SKM-1 treated with dmso at 0.1 percent for 144 hours (cell line): ENCODE data around the gene MYL11.

Source experiments
- DNase-seq: peaks from one replicate; lab custom pipeline; 2025; ENCODE audit not compliant: unreplicated experiment; lab: John Stamatoyannopoulos, UW

MYL11 gene

DNA sequence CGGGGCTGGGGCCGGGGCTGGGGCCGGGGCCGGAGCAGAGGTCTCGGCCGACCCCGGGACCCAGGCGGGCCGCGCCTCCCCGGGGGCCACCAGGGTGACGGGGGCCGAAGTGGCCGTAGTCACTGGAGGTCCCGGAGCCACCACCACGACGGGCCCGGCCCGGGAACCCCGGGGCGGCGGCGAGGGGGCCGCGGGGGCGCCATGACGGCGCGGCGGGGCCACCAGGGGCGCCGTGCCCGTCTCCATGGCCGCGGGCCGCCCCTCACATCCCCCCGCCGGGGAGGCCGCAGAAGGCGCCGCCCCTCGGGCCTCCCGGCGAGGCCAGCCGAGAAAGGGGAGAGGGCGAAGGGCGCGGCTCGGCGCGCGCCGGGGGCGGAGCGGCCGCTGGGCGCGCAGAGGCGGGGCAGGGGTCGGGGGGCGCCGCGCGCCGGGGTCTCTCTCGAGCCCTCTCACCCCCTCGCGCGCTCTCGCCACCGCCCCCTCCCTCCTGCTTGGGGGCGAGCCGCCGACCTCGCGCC lies 4.6 kb upstream of the MYL11 start:
- no peak for DNase-seq

DNA sequence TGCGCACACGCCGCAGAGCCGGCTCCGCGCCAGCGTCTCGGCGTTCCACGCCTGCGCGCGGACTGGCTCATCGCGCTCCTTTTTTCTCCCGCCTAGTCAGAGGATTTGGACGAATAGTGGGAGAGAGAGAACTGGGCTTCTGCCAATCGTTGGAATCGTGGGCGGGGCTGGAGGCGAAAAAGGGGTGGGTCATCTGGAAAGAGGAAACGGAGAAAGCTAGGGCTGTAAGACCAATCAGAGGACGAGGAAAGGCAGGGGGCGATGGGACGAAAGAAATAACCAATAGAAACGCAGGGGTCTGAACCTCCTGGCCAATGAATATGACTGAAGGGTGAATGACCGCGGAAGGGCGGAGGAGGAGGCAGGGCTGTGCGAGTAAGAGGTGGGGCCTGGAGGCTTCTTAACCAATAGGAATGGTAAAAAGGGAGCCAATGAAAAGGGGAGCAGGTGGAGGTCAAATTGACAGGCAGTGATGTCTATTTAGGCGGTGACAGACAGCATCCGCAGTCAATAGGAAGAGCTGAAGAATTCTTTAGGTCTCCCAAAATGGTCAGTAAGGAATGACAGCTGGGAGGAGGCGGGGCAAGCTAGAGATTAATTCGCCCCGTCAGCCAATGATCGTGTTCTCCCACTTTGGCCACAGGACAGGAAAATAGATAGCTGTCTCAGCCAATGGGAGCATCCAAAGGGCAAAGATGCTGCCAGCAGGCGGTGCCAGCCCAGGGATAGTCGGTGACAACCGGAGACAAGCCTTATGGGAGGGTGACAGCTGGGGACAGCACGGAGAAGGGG lies 4.0 kb upstream of the MYL11 start, which contains the start of gene TBC1D10B:
TBC1D10B (minus strand) TSS at position 39 of the 792 bp plus-strand sequence. CDS start 311 bp downstream, outside the sequence.
- DNase-seq = peak; percentile 100

DNA sequence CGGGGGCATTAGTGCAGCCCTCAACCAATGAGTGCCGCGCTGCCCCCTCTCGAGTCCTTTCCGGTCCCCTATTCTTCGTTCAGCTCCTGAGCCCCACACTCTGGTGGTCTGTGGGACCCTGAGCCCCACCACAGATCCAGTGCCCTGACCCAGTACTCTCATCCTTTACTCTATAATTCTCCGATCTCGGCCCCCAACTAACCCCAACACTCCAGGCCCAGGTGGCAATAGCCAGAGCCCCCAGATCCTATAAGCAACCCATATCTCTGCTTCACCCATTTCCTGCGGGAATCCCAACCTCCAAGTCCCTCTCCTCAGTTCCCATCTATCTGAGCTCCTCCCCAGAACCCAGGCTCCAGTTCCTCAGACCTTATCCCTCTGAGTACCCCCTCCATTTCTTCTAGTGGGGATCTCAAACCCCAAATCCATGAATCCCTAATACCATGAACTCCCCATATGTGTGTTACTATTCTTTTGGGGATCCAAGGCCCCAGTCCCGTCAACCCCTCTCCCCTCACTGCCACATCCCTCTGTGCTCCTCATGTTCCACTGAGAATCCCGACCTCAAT lies 3.3 kb upstream of the MYL11 start:
- DNase-seq = no peak

DNA sequence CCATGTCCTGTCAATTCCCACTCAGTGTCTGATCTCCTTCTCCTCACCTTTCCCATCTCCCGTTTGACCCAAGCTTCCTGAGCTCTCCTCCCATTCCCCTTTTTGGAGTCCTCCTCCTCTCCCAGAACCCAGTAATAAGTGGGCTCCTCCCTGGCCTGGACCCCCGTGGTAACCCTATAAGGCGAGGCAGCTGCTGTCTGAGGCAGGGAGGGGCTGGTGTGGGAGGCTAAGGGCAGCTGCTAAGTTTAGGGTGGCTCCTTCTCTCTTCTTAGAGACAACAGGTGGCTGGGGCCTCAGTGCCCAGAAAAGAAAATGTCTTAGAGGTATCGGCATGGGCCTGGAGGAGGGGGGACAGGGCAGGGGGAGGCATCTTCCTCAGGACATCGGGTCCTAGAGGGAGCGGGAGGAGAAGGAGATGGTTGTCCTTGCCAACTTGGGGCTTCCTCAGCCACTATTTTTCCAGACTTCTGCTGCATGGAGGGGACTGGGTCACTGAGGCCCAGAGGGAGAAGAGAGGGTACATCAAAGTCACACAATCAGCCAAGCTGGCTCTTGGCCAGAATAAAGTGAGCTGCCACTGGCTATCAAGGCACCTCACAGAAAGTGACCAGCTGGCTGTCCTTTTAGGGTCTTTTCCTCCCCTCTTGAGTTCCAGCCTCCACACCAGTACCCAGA lies 2.4 kb upstream of the MYL11 start:
- DNase-seq = no peak

DNA sequence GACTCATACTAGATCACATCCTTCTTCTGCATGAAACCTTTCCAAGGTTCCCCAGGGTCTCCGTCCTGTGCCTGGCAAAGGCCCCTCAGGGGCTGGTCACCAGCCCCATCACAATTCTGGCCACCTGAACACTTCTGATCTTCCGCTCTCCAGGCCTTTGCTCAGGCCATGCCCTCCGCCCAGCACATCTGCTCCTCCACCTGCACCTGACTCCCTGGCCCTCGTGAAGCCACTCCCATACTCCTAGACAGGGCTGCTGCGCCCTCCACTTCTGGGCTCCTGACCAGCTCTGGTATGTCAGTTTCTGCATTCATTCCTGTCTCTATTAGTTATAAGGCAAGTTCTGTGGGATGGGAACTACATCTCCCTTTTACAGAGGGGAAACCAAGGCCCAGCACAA lies 1.9 kb upstream of the MYL11 start:
- no peak for DNase-seq

DNA sequence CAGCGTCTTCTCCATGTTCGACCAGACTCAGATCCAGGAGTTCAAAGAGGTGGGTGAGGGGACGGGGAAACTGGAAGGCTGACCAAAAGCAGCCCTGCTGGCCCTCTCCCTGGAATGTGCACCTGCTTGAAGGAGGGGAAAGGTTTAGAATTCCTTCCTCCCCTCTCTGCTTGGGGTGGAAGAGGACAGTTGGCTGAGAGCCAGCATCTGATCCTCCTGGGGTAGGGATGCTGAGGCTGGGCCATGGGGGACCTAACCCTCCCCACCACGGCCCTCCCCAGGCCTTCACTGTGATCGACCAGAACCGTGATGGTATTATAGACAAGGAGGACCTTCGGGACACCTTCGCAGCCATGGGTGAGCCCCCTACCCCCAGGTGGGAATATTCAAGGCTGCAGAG lies 1.3 kb downstream of the MYL11 start:
- DNase-seq = no peak

DNA sequence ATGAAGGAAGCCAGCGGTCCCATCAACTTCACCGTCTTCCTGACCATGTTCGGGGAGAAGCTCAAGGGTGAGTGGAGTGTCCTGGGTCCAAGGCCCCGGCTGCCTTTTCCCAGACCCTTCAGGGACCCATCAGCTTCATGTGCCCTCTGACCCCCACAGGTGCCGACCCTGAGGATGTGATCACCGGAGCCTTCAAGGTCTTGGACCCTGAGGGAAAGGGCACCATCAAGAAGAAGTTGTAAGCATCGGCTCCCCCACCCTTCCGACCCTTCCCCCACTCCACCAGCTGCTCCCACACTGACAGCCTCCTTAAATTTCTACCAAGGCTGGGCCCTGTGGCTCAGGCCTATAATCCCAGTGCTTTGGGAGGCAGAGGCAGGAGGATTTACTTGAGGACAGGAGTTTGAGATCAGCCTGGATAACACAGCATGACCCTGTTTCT lies 1.9 kb downstream of the MYL11 start:
- no peak for DNase-seq

DNA sequence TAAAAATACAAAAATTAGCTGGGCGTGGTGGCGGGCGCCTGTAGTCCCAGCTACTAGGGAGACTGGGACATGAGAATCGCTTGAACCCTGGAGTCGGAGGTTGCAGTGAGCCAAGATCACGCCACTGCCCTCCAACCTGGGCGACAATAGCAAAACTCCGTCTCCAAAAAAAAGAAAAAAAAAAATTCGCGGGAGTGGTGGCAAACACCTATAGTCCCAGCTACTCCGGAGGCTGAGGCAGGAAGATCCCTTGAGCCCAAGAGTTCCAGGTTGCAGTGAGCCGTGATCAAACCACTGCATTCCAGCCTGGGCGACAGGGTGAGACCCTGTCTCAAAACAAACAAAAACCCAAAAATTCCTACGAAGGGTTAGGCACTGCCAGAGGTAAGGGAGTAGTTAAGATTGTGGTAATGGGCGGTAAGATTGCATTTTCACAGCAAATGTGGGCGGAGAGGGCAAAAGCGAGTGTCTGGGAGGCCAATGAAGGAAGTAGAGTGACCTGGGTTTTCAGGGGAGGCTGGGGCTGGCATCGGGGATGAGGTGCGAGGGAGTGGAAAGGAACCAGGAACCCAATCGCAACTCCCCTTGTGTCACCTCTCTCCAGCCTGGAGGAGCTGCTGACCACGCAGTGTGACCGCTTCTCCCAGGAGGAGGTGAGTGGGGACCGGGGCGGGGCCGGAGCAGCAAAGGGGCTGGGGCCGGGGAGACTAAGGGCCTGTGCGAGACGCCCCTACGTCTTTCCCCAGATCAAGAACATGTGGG lies 2.6 kb downstream of the MYL11 start:
- DNase-seq = peak; percentile 69

DNA sequence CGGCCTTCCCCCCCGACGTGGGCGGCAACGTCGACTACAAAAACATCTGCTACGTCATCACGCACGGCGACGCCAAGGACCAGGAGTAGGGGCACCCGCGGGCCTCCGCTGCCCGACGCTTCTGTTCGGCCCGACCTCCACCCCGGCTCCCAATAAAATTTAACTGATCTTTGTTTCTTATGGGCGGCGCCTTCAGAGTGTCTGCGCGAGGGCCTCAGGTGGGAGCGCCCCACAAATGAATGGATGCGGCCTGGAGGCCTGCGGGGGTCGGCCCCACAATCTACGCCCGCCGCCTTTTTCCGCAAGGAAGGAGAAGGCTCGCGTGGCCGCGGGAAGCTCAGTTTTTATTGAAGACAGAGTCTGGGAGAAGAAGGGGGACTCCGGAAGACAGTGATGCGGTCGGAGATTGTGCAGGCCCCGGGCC lies 3.2 kb downstream of the MYL11 start:
- peak; percentile 69 for DNase-seq

DNA sequence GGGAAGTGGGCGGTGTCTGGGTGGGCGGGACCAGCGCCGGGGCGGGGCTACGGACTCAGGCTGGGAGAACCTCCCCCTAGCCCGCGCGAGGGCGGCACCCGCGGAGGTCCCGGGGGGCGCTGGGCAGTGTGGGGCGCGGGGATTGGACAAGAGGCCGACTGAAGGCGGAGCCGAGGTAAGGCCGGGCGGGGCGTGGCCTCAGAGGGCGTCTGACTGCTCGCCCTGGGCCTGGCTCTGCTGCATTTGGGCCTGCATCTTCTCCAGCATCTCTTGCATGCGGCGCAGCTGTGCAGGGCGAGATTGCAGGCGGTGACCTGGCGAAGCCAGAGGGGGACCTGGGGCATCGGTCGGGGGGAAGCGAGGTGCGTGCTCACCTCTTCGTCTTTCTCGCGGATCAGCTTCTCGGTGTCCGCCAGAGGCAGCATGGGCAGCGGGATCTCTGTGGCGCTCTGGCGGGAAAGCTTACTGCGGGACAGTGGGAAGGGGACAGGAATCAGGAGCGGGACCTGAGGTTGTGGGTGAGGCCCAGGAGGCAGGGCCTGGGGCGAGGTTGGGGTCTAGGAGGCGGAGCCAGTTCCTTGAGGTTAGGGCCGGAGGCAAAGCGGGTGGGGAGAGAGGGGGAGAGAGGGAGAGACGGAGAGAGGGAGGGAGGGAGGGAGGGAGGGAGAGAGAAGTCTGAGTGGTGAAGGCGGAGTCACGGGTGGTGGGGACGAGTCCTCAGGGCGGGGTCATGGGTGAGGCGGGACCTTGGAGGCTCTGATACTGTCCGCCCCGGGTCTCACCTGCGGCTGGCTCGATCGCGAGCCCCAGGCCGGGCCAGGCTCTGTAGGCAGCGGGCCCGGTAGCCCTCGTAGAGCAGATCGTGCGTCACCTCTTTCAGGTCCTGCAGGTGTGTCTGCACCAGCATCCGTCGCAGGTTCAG lies 3.9 kb downstream of the MYL11 start:
- DNase-seq = peak; percentile 97

DNA sequence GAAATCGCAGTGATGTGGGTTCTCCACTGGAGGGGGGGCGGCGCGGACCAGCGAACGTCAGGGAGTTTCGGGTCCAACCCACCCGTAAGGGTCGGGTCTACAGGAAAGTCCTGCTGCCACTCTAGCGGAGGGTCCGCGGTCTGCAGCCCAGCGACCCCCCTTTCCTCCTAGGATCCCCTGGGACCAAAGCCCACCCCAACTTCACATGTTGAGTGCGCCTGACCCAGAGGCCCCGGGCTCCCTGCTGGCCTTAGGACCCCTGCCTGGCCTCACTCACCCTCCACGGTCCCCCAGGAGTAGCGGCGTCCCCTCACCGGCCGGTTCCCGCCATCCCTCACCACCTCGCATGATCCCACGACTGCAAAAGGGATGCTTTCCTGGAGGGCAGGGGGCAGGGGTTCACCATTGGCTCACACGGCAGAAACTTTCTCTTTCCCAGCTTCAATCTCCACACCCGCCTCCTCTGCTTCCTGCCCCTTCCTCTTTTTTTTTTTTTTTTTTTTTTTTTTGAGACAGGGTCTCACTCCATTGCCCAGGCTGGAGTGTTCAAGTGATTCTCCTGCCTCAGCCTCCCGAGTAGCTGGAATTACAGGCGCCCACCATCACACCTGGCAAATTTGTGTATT lies 4.7 kb downstream of the MYL11 start:
- no peak for DNase-seq

DNA sequence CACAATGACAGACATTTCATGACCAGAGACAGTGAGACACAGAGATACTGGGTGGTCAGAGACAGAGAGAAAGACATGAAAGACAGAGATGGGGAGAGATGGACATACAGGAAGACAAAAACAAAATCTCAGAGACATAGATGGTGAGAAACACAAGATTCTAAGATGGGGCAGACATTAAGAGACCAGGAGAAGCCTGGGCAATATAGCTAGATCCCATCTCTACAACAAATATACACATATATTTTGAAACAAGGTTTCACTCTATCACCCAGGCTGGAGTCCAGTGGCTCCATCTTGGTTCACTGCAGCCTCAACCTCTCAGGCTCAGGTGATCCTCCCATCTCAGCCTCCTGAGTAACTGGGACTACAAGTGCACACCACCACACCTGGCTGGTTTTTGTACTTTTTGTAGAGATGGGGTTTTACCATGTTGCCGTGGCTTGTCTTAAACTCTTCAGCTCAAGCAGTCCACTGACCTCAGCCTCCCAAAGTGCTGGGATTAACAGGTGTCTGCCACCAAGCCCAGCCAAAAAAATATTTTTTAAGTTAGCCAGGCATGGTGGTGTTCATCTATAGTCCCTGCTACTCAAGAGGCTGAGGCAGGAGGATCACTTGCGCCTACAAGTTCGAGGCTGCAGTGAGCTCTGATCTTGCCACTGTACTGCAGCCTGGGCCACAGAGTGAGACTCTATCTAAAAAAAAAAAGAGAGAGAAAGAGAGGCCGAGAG lies 5.6 kb downstream of the MYL11 start:
- no peak for DNase-seq

DNA sequence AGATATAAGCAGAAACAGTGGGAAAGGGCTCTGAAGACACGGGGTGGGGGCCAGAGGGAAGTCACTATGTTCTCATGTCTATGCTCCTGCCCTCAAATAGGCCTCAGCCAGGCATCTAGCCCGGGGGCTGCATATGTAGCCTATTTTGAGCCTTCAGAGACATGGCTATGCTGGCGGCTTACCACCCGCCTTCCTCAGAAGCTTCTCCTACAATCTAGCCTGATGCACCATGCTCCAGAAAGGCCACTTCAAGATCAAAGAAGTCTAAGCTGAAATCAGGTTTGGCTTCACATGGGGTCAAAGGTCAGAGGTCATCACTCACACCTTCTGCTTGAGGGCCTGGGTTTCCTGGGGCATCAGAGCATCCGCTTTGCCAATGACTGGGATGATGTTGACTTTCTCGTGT lies 6.2 kb downstream of the MYL11 start:
- DNase-seq = no peak

DNA sequence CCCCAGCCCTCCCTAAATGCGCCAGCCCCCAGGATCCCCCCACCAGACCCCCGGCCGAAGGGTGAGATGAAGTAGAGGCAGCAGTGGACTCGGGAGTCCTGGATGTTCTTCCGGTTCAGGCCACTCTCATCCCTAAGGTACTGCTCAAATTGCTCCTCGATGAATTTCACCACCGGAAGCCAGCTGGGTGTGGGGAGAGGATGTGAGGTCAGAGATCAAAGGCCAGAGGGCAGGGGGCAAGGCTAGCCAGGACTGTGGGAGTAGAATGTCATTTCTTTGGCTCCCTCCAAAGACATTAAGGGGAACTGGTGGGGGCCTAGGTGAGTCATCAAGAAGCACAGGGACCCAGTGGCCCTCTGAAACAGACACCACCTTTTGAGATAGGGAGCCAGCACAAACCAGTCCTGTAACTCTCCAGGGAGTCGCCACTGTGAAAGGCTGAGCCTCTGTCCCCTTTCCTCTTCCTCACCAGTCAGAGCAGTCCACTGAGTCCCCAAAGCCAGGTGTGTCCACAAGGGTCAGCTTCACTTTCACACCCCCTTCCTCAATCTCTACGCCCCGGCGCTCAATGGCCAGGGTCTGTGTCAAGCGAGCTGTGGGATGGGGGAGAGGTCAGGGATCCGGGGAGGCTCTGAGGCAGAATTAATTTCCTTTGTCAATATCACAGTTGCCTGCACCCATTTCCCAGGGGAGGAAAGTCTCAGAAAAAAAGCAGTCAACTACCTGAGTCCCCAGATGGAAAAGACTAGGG lies 6.9 kb downstream of the MYL11 start:
- no peak for DNase-seq

DNA sequence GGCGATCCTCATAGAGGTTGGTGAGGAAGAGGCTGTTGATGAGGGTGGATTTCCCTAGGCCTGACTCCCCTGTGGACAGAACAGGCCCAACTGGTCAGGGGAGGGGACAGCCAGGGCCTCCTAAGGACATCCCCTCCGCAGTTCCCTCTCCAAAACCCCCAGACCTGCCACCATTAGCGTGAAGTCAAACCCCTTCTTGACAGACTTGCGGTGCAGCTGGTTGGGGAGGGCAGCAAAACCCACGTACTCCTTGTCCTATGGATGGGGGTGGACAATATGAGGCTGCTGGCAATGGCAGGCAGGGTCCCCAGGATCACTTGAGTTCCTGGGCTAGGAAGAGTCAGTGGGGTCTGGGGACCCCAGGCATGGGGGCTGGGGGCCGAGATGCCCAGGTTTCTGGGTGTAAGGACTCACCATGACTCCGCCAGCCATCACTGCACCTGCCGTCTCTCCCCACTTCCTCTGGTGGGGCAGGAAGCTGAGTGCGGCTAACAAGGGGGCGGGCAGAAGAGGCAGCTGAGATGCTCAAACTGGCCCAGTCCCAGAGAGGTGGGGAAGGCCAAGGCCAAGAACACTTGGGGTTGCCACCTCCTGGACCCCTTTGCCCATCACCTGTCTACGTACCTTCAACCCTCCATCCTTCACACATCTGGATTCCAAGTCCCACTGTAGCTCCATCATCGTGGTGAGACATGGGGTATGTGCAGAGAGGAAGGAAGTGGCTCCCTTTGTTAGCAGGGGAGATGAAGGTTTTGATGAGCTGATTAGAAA lies 7.7 kb downstream of the MYL11 start, which contains the start of gene SEPTIN1:
SEPTIN1 (minus strand) TSS at position 451 of the 771 bp plus-strand sequence; CDS start at position 432, 19 bp downstream.
- no peak for DNase-seq

DNA sequence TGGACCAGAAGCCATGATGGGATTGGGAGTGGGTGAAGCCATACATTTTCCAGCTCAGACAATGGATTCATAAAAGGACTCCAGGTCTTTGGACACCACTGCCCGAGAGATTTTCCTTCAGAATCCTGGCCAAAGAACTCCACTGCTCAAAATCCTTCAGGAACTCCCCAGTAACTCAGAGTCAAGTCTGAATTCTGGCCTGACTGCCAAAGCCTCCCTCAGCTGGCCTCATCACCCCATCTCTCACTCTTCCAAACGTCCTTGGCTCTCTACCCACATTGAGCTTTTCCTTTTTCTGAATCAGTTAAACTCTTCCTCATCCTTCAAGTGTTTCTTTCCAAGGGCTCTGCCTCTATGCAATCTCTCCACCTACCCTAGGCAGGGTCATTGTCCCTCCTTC lies 8.9 kb downstream of the MYL11 start:
- no peak for DNase-seq

DNA sequence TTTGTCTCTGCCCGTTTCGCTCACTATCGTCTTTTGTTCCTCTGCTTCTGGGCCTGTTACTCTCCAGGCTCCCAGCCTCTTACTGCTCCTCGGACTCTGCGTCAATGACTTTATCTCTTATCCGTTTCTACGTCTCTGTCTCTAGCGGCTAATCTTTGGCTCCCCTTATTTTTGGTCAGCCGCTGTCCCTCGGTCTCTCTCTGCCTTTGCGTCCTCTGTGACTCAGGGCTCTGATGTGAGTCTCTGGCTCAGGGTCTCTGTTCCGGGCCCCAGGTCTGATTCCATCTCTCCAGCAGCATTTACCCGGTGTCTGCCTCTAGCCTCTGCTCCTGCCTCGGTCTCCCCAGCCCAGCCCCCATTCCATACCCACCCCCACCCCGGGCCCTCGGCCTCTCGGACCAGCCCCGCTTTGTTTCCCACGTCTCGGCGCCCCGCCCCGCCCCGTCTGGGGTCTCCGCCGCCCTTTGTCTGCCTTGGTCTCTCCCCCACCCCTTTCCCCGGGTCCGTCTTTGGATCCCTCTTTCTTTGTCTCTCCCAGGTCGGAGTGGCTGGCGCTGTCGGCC lies 20.1 kb downstream of the MYL11 start:
- DNase-seq = no peak
